HPDE6-E6E7 (cell line): Measurements from ENCODE around the gene FOXD4.
"Not testable (repeated sequence)": the region's sequence is repeated elsewhere in the genome, so short reads cannot be mapped to it uniquely, and the experiment has no call there.

Experiments used
- DNase-seq: peaks from one replicate; pipeline ENCODE4 v3.0.0; 2011; ENCODE audit warnings: missing footprints; ENCODE audit errors: extremely low spot score

FOXD4 gene

DNA sequence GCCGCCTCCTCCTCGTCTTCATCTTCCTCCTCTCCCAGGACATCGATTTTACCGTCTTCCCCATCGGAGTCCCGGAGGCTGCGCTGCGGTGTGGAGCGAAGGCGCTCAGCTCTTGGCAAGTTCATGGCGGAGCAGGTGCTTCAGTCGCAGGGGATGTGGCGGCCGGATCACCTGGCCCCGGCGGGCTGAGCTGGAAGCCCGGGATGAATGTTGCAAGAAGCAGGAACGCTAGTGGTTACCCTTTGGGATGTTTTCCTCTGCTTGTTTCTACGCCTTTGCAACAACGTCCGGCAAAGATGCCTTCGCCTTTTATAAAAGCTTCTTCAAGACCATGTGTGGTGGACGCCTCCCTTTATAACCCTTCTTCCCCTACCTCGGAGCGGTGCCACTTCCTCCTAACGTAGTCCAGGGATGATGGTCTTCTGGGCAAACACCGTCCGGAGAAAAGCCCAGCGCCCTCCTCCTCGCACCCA, at the start of gene FOXD4:
Gene FOXD4 (minus strand): TSS at position 423 of the 473 bp plus-strand sequence. CDS start 298 bp downstream, at position 125.
- DNase-seq, result not testable (repeated sequence)

DNA sequence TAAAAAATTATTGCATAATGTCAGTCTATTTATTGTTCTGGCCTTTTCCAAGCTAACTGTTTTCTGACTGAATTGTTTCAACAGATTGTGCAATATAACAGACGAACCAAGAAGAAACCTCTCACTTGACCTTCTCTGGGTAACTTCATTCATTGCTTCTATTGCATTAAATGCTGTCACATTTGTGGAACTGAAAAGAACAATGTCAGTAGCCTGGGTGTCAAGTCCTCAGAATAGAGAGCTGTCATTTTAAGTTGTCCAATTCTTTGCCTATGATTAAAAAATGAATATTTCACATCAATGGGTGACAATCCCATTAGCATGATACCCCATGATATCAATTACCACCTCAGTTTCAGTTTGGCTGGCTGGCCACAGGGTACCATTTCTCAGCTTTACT, 41.7 kb upstream of the FOXD4 start:
- not testable (repeated sequence) for DNase-seq

DNA sequence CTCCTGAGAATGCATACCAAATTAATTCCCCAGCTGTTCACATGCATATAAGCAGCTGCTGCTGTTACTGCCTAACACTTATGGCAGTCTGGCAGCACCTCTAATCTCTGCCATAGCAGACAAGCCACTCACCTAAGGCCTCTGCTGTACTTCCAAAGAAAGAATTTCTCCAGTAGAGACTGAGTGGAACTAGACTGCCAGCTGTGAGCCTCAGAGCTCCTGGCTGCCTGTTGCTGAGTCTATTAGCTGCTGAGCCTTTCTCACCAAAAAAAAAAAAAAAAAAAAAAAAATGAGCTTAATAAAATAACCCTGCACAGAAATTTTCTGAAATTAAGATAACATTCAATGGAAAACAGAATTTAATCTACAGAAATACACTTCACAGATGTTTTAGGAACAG, 33.0 kb upstream of the FOXD4 start:
- DNase-seq, result not testable (repeated sequence)

DNA sequence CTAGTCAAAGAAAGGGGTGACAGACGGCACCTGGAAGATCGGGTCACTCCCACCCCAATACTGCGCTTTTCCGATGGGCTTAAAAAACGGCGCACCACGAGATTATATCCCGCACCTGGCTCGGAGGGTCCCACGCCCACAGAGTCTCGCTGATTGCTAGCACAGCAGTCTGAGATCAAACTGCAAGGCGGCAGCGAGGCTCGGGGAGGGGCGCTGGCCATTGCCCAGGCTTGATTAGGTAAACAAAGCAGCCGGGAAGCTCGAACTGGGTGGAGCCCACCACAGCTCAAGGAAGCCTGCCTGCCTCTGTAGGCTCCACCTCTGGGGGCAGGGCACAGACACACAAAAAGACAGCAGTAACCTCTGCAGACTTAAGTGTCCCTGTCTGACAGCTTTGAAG, 21.7 kb upstream of the FOXD4 start:
- not testable (repeated sequence) for DNase-seq

DNA sequence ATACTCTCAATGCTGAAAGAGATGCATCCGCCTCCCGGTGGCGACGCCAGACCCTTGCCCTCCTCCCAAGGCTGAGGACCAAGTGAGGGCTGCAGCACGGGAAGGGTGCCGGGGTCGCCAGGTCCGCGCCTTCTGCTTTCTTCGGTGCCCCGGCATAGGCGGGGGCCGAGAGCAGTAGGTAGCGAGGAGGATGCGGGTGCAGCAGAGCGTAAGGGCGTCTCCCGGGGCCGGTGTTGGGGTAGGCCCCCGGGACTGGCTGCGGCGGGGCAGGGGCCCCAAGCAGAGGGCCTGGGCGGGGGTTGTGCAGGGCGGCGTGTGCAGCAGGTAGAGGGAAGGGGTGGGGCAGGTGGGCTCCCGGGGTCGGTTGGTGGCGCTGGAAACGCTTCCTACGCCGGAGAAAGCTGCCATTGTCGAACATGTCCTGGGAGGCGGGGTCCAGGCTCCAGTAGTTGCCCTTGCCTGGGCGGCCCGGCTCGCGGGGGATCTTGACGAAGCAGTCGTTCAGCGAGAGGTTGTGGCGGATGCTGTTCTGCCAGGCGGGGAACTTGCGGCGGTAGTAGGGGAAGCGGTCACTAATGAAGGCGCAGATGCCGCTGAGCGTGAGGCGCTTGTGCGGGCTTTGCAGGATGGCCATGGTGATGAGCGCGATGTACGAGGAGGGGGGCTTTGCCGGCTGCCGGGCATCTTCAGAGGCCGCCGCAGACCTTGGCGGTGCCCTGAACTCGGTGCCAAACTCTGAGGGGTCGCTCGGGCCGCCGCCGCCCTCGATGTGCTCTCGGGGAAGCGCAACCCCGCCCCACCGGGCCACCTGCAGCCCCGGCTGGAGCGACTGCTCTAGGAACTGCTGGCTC, 848 bp downstream of the FOXD4 start:
- DNase-seq, result not testable (repeated sequence)

DNA sequence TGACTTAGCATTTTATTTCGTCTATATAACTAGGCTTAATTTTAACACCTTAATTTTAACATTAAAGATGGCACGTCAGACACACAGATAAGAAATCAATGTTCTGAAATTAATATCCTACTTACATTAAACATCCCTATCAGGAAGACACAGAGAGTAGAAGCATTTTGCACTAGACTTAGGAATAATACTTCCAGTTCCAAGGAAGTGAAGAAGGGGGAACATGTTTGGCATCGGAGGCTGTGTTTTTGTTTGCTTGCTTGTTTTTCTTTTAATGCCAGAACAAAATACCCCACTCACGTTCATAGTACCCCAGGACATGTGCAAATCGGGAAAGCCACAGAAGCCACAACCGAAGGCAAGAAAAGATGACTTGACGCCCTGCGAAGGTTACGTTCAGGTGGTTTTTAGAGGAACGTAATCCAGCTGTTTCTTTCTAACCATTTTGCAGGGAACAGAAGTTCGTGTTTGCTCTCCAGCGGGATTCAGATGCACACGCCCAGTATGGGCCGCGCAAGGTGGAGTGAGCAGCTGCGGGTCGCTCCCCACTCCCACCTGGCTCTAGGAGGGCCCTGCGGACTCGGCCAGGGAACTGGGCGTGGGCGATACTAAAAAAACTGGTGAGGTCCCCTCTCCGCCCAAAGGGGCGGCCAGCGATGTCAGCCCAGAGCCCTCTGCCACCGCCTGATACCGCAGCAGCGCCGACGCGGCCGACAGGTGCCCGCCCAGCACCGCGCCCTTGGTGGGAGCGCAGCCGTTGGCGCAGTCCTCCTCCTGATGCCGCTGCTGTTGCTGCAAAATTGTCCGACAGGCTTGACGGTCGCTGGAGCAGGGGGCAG, 1.8 kb downstream of the FOXD4 start:
- DNase-seq, result not testable (repeated sequence)

DNA sequence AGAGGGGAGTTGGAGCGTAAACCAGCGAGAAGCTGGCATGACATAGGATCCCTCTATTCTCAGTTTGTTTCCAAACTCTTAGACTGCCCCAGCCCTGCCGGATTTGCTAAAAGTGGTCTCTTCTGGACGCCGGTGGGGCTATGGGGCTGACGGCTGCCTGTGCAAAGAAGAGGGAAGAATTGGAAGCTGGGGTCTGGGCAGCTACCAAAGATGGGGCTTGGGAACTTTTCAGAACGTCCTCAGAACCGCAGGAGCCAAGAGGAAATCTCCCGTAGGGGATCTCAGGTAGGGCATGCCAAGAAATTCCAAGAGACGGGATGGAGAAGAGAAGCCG, 3.1 kb downstream of the FOXD4 start:
- not testable (repeated sequence) for DNase-seq

DNA sequence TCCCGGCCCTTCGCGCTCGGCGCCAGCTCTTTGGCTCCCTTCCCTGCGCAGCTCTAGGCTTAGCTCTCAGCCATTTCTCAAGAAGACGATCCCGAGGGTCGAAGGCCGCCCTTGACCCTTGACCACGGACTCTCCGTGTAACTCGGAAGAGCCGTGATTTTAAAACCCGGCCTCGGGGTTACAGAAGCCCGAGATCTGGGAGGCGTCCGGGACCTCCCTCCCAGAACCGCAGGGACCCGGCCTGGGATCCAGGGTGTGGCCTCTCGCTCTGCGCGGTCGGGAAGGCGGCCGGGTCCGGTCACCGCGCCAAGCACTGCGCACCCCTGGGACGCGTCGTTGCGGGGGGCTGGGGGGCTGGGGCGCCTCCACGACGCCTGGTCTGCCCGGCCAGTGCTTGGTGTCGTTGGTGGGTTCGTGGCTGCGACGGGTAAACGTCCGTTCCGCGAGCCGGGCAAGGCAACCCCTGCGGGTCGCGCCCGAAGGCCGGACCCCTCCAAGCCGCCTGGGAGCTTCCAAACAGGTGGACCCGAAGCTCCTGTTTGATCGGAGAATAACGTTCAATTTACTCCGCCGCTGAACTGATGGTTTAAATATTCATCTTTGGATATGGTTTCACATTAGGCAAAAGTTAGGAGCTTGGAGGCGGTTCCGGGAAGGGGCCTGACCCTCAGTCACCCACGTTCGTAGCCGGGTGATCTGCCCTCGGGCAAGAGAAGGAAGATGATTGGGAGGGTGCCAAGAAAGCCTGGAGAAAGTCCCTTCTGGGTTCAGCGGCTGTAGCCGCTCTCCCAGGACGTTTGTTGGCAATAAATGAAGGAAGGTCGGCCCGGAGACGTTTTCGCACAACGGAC, 3.7 kb downstream of the FOXD4 start:
- DNase-seq, result not testable (repeated sequence)

DNA sequence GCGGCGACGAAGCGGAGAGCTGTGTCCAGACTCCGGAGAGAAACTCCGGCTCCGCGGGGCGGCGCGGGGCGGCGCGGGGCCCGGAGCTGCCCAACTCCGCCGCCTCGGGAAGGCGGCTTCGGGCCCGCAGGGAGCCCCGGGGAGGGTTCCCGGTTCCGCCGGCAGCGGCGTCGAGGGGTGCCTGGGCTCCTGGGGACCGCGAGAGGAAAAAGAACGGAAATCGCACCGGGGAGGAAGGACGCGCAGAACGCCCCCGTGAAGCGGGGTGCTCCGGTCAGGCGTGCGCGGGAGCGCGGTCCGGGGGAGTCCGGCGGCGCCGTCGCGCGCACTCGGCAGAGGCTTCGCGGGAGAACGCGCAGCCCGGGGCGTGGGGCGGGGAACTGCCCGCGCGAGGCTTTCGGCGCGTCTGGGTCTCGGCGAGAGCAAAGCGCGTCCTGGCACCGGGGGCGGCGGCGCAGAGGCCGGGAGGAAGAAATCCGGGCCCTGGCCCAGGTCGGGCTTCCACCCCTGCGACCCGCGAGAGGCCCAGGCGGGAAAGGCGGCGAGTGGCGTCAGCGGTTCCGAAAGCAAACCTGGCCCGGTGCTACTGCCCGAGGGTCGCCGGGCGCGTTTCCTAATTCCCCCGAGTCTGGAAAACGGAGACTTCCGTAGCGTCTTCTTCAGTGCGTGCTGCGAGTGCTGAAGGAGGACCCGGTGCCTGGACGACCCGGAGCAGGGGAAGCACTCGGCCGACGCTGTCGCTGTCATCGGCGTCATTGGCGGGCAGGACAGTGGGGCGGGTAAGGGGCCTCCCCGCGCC, 4.5 kb downstream of the FOXD4 start:
- DNase-seq, result not testable (repeated sequence)

DNA sequence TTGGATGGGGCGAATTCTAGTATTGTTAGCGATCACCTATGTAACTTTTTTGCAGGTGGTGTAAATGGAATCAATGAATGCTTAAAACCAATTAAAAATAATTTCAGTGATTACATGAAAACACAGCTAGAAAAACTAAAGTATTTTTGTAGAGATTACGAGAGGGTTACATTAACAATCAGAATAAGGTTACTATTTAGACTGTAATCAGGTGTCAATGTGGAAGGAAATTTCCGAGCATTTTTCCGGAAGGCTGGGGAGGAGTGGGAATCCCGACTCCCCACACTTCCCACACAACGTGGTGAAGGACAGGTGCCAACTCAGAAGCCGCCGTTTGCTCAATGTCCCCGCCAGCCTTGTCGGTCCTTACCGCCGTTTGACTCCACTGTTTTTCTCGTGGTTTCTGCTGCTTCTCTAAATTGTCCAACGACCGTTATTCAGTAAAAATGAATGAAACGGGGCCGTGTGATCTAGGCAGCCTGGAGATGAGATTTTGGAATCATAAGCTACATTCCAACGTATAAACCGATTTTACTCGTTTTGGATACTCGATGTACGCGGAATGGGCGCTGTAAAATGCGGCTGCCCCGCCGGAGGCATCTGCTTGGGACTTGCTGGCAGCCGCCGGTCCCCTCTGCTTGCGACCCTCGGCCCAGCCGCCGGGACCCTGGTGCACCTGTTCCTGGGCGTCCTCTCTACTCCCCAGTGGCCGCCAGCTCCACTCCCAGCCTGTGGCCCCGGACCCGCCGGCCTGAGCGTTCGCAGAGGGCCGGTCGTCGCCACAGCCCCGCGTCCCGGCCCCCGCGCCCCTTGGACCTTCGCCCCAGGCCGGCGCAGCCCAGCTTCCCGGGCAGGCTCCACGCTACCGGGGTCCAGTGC, 5.4 kb downstream of the FOXD4 start:
- not testable (repeated sequence) for DNase-seq

DNA sequence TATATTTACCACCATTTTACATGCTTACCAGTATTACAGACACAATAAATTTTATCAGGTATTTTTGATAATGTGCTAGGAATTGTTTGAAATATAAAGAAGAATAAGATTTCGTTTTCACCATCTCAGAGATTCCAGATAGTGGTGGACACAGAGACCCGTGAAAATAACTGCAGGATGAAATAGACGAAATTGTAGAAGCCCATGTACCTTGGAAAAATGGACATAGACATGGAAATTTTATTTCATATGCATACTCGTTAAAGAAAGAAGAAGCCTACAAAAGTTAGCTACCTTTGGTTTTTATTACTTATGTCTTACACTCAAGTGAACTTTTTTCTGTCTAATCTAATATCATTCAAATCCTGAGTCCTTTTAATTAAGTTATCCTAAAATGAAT, 7.5 kb downstream of the FOXD4 start:
- DNase-seq, result not testable (repeated sequence)

DNA sequence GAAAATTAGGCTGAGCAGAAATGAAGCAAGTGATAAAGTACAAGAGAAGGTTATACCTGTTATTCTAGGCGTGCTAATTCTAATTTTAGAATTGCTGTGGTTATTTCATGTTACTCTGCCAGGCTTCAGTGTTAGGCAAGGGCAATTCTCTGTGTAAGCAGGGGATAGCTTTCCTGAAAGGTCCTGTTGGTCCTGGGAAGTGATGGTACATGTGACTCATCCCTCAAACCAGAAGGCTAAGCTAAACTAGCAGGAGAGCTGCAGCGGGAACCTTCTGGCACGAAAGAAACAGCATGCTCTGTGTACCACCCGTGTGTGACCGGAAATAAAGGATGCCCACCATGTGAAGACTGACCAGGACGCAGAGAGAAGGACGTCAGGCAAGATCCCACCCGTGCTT, 8.7 kb downstream of the FOXD4 start:
- not testable (repeated sequence) for DNase-seq

DNA sequence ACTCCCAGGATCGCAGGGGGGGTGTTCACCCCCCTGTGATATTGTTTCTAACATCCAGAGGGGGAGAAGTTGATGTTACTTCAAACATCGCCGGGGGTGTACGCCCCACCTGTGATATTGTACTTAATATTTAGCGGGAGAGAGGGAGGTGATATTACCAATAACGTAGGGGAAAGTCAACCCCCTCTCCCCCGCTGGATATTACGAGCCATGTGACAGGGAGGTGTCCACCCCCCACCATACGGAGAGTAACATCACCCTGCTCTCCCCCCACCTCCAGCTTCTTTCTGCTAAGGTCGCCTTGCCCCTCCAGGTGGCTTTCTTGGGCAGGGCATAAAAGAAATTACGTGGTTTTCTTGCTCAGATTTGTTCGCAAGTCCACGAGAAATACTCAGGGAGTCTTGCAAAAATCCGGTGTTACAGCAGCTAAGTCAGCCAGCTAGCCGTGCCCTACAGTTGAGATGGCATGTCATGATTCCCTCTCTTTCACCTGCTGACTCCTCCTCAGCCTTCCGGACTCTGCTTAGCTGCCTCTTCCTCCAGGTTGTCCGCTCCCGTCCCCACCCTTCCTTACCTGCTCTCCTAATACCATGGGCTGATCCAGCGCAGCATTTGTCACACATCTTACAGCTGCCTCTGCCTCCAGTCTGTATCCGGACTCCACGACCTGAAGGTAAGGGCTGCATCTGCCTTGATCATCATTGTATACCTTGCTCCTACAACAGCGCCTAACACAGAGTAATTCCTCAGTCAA, 9.3 kb downstream of the FOXD4 start:
- not testable (repeated sequence) for DNase-seq

DNA sequence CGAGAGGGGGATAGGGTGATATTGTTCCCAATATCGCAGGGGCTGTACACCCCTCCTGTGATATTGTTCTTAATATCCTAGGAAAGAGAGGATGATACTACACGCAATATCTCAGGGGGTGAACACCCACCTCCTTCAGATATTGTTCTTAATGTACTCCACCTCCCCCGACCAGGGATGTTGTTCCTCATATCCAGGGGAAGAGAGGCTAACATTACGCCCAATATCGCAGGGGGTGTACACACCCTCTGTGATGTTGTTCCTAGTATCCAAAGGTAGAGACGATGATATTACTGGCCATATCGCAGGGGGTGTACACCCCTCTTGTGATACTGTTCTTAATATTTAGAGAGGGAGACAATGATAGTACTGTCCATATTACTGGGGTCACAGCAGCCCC, 12.2 kb downstream of the FOXD4 start:
- DNase-seq, result not testable (repeated sequence)

DNA sequence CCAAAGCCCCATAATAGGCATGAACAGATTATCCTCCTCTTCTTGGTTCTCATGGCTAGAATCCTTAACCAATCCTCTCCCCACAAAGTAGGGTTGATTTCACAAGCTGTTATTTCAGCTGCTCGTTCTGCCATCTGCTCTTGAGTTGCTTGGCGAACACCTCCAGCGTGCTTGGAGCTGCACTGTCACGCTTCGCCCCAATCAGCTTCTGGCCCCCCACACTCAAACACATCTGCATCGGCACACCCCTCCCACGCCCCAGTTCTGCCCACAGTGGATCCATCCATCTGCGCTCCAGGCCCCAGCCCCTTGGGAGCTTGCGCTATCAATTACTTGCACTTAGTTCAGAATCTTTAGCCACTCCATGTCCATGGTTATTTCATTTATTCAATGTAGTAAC, 17.8 kb downstream of the FOXD4 start:
- not testable (repeated sequence) for DNase-seq

DNA sequence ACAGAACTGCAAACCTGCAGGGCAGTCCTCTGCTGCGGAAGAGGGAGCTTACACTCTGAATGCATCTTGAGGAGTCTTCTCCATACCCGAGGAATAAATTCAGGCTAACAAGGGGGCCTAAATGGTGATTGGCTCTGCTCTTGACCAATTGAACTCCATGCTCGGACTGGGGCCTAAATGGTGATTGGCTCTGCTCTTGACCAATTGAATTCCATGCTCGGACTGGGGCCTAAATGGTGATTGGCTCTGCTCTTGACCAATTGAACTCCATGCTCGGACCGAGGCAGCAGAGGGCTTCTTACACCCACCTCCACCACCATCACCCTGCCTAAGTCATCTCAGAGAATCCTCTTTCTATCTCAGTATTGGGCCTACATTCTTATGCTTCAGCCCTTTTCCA, 18.4 kb downstream of the FOXD4 start:
- not testable (repeated sequence) for DNase-seq

DNA sequence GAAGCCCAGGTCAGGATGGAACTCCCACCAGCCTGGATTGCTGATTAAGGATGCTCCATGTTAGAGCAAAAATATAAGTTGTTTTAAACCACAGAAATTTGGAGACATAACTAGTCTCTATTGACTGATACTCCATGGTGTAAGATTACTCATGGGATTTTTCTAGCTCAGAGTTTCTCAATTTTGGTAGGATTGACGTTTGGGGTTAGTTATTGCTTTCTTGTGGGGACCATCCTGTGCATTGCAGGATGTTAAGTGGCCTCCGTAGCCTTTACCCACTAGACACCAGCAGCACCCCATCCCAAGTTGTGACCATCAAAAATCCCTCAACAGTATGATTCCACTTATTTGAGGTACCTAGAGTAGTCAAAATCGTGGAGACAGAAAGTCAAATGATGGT, 19.4 kb downstream of the FOXD4 start:
- DNase-seq, result not testable (repeated sequence)

DNA sequence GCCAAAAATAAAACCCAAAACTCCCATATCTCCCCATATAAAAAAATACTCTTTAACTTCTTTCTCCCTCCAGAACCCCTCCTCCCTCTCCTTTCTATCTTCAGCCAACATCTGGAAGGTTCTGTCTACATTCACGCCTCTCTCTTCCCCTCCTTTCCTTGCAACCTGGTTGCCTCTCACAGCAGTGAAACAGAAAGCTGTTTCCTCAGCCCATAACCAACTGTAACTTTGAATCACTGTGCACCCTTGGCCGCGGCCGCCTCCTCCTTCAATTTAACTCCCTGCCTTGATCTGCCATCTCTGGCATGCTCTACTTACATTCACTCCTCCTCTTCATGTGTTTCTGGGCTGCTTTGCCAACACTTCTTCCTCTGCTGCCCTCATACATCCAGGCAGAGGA, 23.2 kb downstream of the FOXD4 start:
- not testable (repeated sequence) for DNase-seq

DNA sequence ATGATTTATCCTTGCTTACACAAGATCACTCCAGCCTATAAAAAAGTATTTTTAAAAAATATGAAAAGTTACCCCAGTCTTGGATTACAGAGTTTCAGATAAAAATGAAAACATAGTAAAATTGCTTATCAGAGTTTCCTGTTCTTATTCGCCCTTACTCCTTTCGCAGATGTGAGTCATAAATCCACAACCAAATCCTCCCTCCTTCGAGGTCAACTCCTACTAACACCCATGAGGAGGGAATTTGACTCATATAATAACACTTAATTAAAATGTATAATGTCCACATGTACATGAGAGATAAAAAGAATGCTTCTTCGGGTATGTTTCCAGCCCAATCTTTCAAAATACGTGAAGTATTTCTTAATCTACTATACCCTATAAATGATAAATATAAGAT, 23.9 kb downstream of the FOXD4 start:
- not testable (repeated sequence) for DNase-seq
